Mammary epithelial cell (primary cell): Measurements from ENCODE around the gene TMTC2.

Experiments
- CTCF ChIP-seq, 2 donors: IDR thresholded peaks in 1 of 2; conservative IDR thresholded peaks in 1 of 2; 2 replicates each; pipeline ENCODE4 v1.5.1; 2011 to 2012; ENCODE audit warnings: inconsistent platforms in 2 of 2, low read length in 2 of 2, mild to moderate bottlenecking in 2 of 2, control low read depth in 1 of 2, low read depth in 1 of 2; ENCODE audit not compliant: insufficient read depth in 1 of 2; ENCODE audit errors: extremely low read depth in 1 of 2
- EZH2 ChIP-seq: IDR thresholded peaks from 2 replicates; pipeline ENCODE4 v1.6.1; 2012; ENCODE audit warnings: low read length, inconsistent platforms, borderline replicate concordance

DNA sequence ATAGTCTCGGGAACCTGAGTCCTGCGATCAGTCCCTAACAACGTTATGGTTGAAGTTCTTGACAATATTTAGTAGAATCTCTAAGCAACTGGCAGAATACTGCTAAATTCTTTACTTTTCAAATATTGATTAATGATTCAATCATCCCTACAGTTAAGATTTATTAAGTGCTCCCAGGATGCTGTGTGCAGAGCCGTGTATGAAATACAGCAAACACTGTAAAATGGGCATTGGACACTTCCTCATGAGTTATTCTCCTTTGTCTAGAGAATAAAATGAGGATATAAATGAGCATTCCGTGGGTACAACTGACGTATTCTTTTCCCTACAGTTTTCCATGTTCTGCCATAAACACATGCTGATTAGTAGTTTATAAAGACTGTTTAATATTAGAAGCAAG, 372.4 kb downstream of the TMTC2 start:
- no peak for TF ChIP-seq CTCF (conservative IDR thresholded peaks at IDR 0.05 in 1 of 2, IDR thresholded peaks at IDR 0.05 in 1 of 2; ENCODE audit: extremely low read depth in 1 of 2, insufficient read depth in 1 of 2, low read depth in 1 of 2, low read length in 2 of 2)
- no peak for TF ChIP-seq EZH2
